ENCODE measurements around the gene SLC5A10.
"Not testable (repeated sequence)": the region's sequence is repeated elsewhere in the genome, so short reads cannot be mapped to it uniquely, and the experiment has no call there.

Gene SLC5A10

DNA sequence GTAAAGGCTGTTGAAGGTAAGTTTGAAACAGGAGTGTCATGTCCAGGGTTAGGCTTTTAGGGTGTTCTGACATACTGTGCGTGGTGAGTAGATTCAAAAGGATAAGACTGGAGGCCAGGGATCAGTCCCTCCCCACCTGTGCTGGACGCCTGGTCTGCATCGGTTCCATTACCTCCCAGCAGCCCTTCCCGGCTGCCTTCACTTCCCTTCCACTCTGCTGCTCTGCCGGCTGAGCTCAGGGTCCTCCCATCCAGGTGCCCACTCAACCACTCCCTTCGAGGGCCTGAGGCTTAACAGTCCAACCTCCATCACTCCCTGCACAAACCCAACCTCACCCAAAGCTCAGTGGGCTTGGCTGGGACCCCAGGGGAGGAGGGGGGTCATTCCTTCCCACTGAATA, 4.1 kb upstream of the SLC5A10 start:
- DNase-seq (ENCODE audit: low read depth): no peak

DNA sequence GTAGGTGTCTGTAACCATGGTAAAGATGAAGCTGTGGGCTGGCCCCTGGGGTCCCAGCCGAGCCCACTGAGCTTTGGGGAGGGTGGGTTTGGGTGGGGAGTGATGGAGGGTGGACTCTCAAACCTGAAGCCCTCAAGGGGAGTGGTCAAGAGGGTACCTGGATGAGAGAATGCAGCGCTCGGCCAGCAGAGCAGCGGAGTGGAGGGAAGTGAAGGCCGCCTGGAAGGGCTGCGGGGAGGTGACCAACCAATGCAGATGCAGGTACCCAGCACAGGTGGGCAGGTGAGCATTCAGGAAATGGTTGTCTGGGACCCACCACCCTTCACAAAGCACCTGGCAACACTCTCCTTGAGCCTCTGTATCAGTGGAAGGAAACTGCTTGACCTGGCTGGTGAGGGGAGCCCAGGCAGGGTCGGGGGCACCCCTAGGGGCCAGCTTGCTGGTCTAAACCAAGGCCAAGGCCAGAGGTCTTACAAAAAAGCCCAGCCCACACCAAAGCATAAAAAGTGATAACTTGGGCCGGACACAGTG, 3.4 kb upstream of the SLC5A10 start:
- no peak for DNase-seq (ENCODE audit: low read depth)

GRCh38 chr17:18949566-18949965, 2.4 kb upstream of the SLC5A10 start:
- no peak for DNase-seq (ENCODE audit: low read depth)

DNA sequence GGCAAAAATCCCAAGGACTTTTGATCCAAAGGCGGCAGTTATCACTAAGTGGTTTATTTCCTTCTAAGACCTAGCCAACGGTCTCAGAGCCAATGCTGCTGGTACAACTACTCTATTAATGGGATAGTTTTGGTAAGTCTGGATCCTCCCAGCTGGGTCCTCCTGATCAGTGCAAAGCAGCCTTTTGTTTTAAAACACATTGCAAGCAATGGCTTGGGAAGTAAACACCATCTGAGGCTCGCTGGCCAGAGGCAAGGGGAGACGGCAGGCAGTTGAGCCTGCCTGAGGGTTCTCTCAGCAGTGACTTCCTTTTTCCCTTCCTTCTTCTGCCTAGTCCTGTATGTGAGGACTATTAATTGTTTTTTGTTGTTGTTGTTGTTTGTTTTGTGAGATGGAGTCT, 1.6 kb upstream of the SLC5A10 start:
- DNase-seq (ENCODE audit: low read depth): no peak

GRCh38 chr17:18950944-18951905, 740 bp upstream of the SLC5A10 start:
- DNase-seq (ENCODE audit: low read depth): no peak

- DNase-seq (ENCODE audit: low read depth): no peak
These were observed 1.3 kb downstream of the SLC5A10 start for GRCh38 chr17:18953231-18953728.

GRCh38 chr17:18954321-18954720, 2.4 kb downstream of the SLC5A10 start:
- DNase-seq (ENCODE audit: low read depth): no peak

DNA sequence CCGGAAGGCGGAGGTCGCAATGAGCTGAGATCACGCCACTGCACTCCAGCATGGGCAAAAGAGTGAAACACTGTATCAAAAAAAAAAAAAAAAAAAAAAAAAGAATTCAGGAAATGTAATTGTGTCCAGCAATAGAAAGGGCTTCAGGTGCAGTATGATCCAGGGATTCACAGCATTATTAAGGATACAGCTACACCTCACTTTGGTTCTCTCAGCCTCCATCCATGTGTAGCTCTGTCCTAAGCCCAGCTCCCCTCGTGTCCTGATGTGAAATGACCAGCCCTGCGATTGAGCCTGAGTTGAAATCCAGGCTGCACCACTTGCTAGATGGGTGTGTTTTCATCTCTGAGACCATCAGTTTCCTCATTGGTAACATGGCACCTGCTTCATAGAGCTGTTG, 3.0 kb downstream of the SLC5A10 start:
- no peak for DNase-seq (ENCODE audit: low read depth)

GRCh38 chr17:18956021-18956420, 4.1 kb downstream of the SLC5A10 start:
- DNase-seq (ENCODE audit: low read depth): not testable (repeated sequence)

- DNase-seq (ENCODE audit: low read depth): no peak
These were observed 4.6 kb downstream of the SLC5A10 start for GRCh38 chr17:18956581-18956980.

DNA sequence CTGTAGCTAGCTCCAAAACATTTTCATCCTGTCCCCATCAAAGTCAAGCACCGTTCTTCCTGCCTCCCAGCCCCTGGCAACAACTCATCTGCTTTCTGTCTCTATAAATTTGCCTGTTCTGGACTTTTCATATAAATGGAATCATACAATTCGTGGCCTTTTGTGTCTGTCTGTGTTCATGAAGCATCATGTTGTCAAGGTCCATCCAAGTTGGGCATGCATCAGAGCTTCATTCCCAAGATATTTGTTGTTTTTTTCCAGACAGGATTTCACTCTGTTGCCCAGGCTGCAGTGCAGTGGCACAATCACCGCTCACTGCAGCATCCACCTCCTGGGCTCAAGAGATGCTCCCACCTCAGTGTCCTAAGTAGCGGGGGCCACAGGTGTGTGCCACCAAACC, 5.9 kb downstream of the SLC5A10 start:
- no peak for DNase-seq (ENCODE audit: low read depth)

GRCh38 chr17:18958611-18959010, 6.6 kb downstream of the SLC5A10 start:
- no peak for DNase-seq (ENCODE audit: low read depth)

DNA sequence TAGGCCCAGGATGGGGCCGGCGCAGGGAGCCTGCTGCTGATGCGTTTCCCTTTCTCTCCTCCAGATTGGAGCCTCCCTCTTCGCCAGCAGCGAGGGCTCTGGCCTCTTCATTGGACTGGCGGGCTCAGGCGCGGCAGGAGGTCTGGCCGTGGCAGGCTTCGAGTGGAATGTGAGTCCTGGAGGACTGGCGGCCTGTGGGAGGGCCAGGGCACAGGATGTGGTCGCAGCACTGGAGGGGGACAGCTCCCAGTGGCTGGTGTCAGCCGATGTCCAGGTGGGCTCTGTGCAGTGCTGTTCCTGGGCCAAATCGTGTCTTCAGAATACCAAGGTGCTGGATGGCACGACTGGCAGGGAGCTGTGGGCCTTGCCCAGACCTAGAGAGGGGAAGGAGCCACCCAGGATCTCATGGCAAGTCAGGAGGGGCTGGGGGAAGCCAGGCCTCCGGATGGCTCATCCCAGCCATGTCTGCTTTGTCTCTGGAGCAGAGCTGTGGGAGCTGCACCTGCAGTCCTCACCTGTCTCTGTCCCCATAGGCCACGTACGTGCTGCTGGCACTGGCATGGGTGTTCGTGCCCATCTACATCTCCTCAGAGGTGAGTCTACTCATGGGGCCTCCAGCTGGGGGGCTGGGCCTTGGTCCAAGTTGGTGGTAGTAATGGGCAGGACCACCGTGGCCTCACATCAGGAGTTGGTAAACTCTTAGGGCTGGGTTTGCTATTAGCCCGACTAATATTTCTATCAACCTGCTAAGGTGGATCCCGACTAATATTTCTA, 7.3 kb downstream of the SLC5A10 start:
- DNase-seq (ENCODE audit: low read depth): no peak

- DNase-seq (ENCODE audit: low read depth): no peak
These were observed 7.9 kb downstream of the SLC5A10 start for GRCh38 chr17:18959845-18960240.

DNA sequence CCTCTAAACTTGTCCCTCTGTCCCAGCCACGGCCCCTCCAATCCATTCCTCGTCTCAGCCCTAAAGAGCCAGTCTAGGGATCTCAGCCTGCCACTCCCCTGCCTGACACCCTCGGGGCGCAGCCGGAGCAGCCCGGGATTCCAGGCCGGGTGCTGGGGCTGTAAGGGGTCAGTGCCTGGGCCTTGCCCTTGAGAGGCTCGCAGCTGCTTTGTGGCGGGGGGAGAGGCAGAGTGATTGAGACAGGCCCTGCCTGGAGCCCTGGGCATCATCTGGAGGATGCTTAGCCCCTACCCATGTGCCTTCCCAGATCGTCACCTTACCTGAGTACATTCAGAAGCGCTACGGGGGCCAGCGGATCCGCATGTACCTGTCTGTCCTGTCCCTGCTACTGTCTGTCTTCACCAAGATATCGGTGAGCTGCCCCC, 8.3 kb downstream of the SLC5A10 start:
- no peak for DNase-seq (ENCODE audit: low read depth)

DNA sequence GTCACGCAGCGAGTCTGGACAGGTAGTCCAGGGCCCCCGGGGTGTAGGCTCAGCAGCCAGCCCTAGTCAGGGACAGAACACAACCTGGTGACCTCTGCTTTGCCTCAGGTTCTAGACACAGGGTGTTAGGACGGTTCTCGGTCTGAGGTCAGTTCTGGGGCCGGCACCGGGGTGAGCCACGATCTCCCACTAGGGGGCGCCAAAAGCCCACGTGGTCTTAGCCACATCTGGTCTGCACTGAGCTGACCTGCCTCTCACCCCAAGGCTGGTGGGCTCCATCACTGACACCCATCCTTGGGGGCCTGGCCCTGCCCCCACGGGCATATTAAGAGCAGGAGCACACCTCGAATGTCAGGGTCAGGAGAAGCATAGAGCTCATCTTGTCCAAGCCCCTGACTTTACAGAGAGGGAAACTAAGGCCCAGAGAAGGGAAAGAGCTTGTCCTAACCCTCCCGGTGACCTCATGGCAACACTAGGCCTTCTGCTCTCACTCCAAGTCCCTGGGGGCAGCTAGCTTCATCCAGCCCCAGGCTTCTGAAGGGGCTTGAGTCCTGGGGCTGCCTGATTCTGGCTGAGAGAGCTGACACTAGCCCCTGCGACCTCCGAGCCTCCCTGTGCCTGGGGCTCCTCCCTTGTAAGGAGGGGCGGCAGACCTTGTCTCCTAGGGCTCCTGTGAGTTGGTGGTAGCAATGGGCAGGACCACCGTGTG, 9.0 kb downstream of the SLC5A10 start:
- DNase-seq (ENCODE audit: low read depth): peak; percentile 59

DNA sequence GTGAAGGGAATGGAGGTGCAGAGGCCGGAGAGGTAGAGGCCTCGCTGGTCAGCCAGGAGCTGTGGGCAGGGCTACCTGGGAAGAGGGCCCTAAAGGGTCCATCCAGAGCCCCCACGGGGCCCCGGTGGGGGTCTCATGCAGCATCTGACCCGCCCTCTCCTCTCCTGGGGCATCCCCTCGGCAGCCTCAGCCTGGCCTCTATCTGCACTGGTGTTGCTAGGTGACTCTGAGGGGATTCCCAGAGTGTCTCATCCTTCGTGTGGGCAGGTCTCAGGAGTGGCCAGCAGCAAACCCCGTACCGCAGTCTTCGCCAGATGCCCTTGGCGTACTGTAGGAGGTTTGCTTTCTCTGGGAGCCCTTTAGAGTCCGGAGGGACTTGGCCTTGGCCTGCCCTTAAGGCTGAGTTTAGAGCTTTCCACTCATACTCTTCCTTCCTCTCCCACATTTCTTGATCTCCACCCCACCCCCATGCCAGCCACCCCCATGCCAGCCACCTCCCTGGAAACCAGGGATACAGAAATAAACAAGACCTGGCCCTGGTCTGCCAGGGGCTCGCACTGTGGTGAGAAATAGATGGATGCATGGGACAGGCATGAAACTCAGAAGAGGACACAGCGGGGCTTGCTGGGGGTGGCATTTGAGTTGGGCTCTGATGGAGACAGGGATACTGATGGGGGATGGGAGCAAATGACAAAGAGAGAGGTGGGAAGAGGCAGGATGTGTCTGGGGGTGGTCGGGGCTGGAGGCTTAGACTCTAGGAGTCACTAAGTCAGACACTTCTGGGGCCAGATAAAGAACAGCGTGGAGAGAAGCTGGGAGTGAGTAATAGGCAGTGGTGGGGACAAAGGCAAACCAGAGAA, 9.9 kb downstream of the SLC5A10 start:
- DNase-seq (ENCODE audit: low read depth): no peak

DNA sequence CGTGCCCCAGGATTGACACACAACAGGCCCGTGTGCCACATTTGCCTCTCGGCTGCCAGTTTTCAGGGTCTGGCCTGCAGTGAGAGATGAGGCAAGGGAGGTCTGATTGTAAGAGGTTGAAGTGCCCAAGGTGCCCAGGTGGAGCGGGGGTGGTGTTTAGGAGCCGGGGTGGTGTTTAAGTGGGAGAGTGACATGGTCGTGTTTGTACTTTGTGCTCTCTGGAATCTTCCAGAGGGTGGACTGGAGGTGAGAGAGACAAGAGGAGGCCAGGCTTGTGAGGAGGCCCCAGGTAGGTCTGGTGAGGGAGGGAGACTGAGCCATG, 10.5 kb downstream of the SLC5A10 start:
- no peak for DNase-seq (ENCODE audit: low read depth)

- DNase-seq (ENCODE audit: low read depth): no peak
These were observed 11.4 kb downstream of the SLC5A10 start for GRCh38 chr17:18963126-18964017.

GRCh38 chr17:18964018-18964351, 12.0 kb downstream of the SLC5A10 start:
- DNase-seq (ENCODE audit: low read depth): no peak
